Uterus (tissue), 4 donors: ENCODE results near the gene FILIP1L. TPM values are rescaled to one million over a fixed set of nuclear protein-coding genes. Genes with fewer than 3 reads are reported as not detected.

Experiments
- DNase-seq, 2 donors: peaks; one replicate each; pipeline ENCODE4 v3.0.0-alpha.2; 2019 to 2020
- H3K27ac ChIP-seq, 2 donors: fragments of 200-600 bp; sonication (generic); 1 replicate in 1 of 2; 2 replicates in 1 of 2; pipeline ENCODE4 v1.5.1; 2016 to 2018
- H3K27me3 ChIP-seq, 2 donors: fragments of 200-600 bp; sonication (generic); one replicate each; pipeline ENCODE4 v1.5.1; 2018 to 2019; ENCODE audit warnings: control low read depth in 1 of 2
- H3K36me3 ChIP-seq, 2 donors: fragments of 200-600 bp; sonication (generic); one replicate each; pipeline ENCODE4 v1.5.1; 2019; ENCODE audit warnings: control low read depth in 1 of 2
- H3K4me1 ChIP-seq, 2 donors: fragments of 200-600 bp; sonication (generic); one replicate each; pipeline ENCODE4 v1.5.1; 2018 to 2019; ENCODE audit warnings: control low read depth in 1 of 2
- H3K4me3 ChIP-seq, 2 donors: fragments of 200-600 bp; sonication (generic); 1 replicate in 1 of 2; 2 replicates in 1 of 2; pipeline ENCODE4 v1.5.1; 2018 to 2019; ENCODE audit warnings: mild to moderate bottlenecking in 1 of 2
- H3K9me3 ChIP-seq, 2 donors: fragments of 200-600 bp; sonication (generic); one replicate each; pipeline ENCODE4 v1.5.1; 2019; ENCODE audit warnings: control low read depth in 1 of 2
- CTCF ChIP-seq, 4 experiments: fragments of 200-600 bp in 2 of 4; fragments of 450-650 bp in 2 of 4; sonication (generic) in 2 of 4; IDR thresholded peaks; one replicate each; pipeline ENCODE4 v1.5.1; 2016 to 2019; ENCODE audit warnings: antibody characterized with exemption in 4 of 4, mild to moderate bottlenecking in 2 of 4, moderate library complexity in 1 of 4
- POLR2A ChIP-seq, 2 donors: fragments of 450-650 bp; IDR thresholded peaks; one replicate each; pipeline ENCODE4 v1.6.1; 2016; ENCODE audit warnings: antibody characterized with exemption in 2 of 2, mild to moderate bottlenecking in 1 of 2, moderate library complexity in 1 of 2
- intact Hi-C: fragments of 100-400 bp; cut with DNase I; formaldehyde crosslinking; loops from one replicate; pipeline ENCODE4 v1.15.1; 2023; ENCODE audit warnings: low total_unique reads
- total RNA-seq, 4 donors: library from RNA; depleted of rRNA in 3 of 4; stranded (reverse); fragments of >200 nt in 3 of 4; gene quantifications; one replicate each; pipeline versions ENCODE4 v1.1.0 to v1.2.4, GENCODE V29; 2014 to 2023
- donor health status: DM: yes; HTN: yes; CAD: no.

The FILIP1L gene
- total RNA-seq, 4 donors from 2014 or later = 48.5 to 99.1 (median 66.3) TPM

GRCh38 chr3:99855900-99856299 is 258.4 kb downstream of the FILIP1L start:
- H3K4me1 ChIP-seq = peaks cover 0 to 8% of the 10 kb centered on the region in 2 donors
- H3K27me3 ChIP-seq = no peaks in the 10 kb centered on the region
- intact Hi-C loops = no loop called here
- DNase-seq = no peak
- H3K27ac ChIP-seq = no peak overlapping the region
- H3K36me3 ChIP-seq = no peaks in the 10 kb centered on the region
- no peak for TF ChIP-seq CTCF (IDR thresholded peaks at IDR 0.05)
- TF ChIP-seq POLR2A (IDR thresholded peaks at IDR 0.05) = no peak
- H3K9me3 ChIP-seq = no peaks in the 10 kb centered on the region
- H3K4me3 ChIP-seq = no peak overlapping the region

- peaks cover 0 to 8% of the 10 kb centered on the region in 2 donors for H3K4me1 ChIP-seq
- H3K4me3 ChIP-seq = no peak overlapping the region
Measured at GRCh38 chr3:99854756-99855298, 259.5 kb downstream of the FILIP1L start.

DNA sequence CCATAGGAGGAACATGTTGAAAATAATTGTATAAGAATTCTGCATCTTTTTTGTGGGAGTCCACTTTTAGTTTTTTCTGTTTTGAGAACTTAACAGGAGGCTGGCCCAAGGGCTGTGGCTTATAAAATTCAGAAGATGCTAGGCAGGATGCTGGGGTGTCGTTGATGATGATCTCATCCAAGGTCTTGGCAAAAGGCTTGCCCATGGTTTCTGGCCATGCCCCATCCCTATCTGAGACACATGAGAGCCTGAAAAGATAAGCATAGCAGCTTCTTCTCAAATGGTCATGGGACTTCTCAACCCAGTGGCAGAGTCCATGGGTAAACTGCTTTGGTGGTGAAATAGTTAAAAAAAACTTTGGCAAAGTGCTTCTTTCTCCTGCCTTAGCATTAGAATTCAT is 261.4 kb downstream of the FILIP1L start:
- H3K9me3 ChIP-seq = no peaks in the 10 kb centered on the region
- H3K4me3 ChIP-seq = no peak overlapping the region
- no peaks in the 10 kb centered on the region for H3K4me1 ChIP-seq
- no peak overlapping the region for H3K27ac ChIP-seq
- H3K36me3 ChIP-seq = no peaks in the 10 kb centered on the region
- intact Hi-C loops = no loop called here
- no peaks in the 10 kb centered on the region for H3K27me3 ChIP-seq
- DNase-seq = no peak
- TF ChIP-seq POLR2A (IDR thresholded peaks at IDR 0.05) = no peak
- TF ChIP-seq CTCF (IDR thresholded peaks at IDR 0.05) = no peak

More at GRCh38 chr3:99854756-99855298, 259.5 kb downstream of the FILIP1L start:
- intact Hi-C loops = no loop called here
- Histone ChIP-seq H3K9me3 (no peaks in the 10 kb centered on the region), H3K36me3 (no peaks in the 10 kb centered on the region), H3K27ac (no peak overlapping the region), H3K27me3 (no peaks in the 10 kb centered on the region)
- no peak for DNase-seq
- TF ChIP-seq POLR2A (IDR thresholded peaks at IDR 0.05) = no peak
- no peak for TF ChIP-seq CTCF (IDR thresholded peaks at IDR 0.05)

DNA sequence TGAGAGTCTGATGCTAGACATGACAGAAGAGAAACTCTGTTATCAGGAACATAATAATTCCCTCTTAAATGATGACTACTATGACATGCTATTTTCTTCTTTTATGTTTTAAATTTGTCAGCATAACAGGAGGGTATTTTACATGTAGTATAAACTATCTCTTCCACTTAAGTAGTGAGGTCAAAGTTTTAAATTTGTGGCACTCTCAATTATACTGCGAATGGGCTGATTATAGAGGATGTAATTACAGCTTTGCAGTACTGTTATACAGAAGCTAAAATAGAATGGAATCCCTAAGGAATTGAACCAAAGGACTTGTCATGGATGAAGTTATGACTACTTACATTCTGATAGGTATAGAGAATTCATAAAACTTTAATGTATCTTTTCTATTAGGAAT is 262.3 kb downstream of the FILIP1L start:
- DNase-seq = no peak
- Histone ChIP-seq H3K4me1 (no peaks in the 10 kb centered on the region), H3K4me3 (no peak overlapping the region), H3K27ac (no peak overlapping the region), H3K36me3 (no peaks in the 10 kb centered on the region), H3K27me3 (no peaks in the 10 kb centered on the region), H3K9me3 (no peaks in the 10 kb centered on the region)
- intact Hi-C loops = no loop called here
- no peak for TF ChIP-seq CTCF (IDR thresholded peaks at IDR 0.05)
- no peak for TF ChIP-seq POLR2A (IDR thresholded peaks at IDR 0.05)

GRCh38 chr3:99850608-99851007 is 263.7 kb downstream of the FILIP1L start:
- no peaks in the 10 kb centered on the region for H3K27me3 ChIP-seq
- H3K27ac ChIP-seq = no peak overlapping the region
- H3K4me1 ChIP-seq = peaks cover 5 to 6% of the 10 kb centered on the region in 2 donors
- DNase-seq = no peak
- no peak overlapping the region for H3K4me3 ChIP-seq
- no peaks in the 10 kb centered on the region for H3K36me3 ChIP-seq
- TF ChIP-seq POLR2A (IDR thresholded peaks at IDR 0.05) (no peak), CTCF (IDR thresholded peaks at IDR 0.05) (no peak)
- intact Hi-C loops = no loop called here
- no peaks in the 10 kb centered on the region for H3K9me3 ChIP-seq
